ENCODE measurements around the gene TMBIM4.

TMBIM4 gene

GRCh38 chr12:66137937-66138336 is 31.9 kb downstream of the TMBIM4 start:
- DNase-seq: no peak

DNA sequence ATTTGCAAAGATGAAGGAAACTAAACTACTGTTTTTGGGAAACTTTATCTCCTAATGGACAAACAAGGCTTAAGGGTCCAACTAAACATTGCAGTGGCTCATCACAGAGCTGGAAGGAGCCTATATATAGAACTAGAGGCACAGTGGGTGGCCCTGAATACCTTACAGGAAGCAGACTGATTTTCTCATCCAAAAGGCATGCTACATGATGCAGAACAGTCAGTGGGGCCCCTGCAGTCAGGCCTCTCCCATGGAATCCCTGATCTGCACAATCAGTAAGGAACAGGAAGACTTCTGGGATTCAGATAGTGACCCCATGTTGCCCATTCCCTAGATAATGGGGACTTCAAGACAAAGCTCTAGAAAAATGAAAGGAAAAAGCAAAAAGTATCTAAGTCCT is 37.4 kb downstream of the TMBIM4 start:
- DNase-seq: no peak

GRCh38 chr12:66131067-66131688 is 38.6 kb downstream of the TMBIM4 start:
- no peak for DNase-seq

DNA sequence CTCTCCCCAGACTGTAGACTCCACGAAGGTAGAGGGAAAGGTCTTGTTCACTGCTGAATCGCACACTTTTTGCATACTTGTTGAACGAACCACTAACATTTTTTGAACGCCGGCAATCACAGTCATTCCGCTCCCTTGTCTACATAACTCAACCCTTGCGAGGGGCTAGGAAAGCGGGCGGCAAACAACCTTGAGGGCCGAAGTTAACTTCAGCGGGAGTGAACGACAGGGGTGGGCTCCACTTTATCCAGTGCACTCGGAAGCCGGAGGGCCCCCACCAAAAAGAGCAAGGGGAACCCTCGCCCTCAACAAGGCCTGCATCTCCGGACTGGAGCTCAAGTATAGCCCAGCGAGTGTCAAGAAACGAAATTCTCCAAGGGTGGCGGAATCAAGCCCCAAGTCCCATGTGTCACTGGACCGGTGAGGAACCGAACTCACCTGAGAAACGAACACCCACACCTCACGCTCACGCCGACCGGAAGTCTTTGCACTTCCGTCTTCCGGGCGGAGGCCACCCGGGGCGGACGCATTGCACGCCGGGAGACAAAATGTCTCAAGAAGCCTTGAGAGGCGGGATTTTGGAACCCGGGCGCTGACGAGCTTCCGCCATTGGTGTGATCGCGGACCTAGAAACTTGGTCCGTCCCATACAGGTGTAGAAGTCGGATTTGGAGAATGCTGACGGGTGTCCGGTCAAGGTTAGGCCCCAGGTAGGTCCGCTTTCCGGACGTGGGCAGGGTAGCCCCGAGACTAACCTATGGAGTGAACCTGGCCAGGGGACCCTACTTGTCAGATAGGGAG is 39.3 kb downstream of the TMBIM4 start, which contains the start of gene LLPH:
Gene LLPH (minus strand): TSS at position 484 of the 800 bp plus-strand sequence. CDS start 1,644 bp downstream, outside the sequence.
- peak; percentile 82 for DNase-seq

DNA sequence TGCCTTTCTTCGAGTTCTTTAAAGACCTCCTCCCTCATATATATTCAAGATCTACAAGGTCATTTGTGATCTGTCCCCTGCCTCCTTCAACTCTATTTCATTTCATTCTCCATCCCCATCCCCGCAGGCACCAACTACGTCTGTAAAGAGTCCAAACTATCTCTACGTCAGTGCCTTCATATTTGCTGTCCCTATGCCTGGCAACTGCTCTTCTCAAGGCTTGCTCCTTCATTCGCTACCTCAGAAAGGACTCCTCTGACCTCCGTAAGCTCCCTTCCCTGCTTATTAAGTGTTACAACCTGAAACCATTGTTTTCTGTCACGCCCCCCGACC is 39.9 kb downstream of the TMBIM4 start:
- DNase-seq: no peak

- DNase-seq: no peak
Measured at GRCh38 chr12:66127650-66128049, 42.1 kb downstream of the TMBIM4 start.

DNA sequence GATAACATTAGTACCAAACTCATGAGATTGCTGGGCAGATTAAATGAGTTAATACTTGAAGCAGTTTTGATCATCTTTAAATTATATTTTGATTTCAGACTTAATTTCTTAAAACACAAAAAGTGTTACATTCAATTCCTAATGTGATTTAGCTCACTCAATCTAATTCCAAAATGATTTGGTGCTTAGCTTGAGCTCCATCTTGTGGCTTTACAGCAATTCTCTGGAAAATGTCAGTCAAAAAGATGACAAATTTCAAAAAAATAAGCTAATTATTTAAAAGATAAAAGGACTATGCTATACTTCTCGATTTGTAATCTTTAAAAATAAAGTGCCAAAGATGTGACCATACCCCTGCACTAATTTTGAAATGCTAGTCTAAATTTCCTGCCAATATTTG is 49.3 kb downstream of the TMBIM4 start:
- no peak for DNase-seq

DNA sequence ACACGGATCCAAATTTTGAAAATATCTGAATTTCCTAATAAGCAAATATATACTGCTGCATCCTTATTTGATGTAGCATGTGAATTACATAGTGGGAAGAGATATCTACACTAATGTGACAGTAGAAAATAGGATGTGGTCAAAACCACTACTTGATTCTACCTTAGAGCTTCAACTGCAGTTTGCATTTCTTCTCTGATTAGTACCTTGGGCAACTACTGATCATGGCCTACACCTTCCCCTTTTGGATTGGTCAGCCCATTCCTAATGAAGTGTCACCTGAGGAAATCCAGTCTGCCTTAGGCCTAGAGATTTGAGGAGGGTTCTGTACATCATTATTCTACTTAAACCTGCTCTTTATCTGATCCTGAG is 49.9 kb downstream of the TMBIM4 start:
- no peak for DNase-seq

GRCh38 chr12:66119229-66119869 is 50.4 kb downstream of the TMBIM4 start:
- DNase-seq: no peak

DNA sequence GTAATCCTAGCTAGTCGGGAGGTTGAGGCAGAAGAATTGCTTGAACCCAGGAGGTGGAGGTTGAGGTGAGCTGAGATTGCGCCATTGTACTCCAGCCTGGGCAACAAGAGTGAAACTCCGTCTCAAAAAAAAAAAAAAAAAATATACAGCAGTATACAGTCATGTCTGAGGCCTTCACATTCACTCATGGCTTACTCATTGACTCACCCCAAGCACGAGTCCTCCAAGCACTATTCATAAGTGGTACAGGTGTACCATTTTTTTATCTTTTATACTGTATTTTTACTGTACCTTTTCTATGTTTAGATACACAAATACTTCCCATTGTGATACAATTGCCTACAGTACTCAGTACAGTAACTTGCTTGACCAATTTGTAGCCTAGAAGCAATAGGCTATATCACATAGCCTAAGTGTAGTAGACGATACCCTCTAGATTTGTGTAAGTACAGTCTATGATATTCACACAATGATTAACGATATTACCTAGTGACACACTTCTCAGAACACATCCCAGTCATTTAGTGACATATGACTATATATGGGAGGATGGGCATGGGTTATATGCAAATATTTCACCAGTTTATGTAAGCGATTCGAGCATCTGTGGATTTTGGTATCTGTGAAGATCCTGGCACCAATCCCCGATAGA is 51.4 kb downstream of the TMBIM4 start:
- no peak for DNase-seq

DNA sequence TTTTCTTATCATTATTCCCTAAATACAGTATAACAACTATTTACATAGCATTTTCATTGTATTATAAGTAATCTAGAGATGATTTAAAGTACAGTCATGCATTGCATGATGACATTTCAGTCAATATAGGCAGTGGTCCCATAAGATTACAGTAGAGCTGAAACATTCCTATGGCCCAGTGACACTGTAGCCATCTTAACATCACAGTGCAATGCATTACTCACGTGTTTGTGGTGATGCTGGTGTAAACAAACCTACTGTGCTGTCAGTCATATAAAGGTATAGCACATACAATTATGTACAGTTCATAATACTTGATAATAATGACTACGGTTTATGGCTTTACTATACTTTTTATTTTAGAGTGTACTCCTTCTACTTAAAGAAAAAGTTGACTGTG is 52.6 kb downstream of the TMBIM4 start:
- no peak for DNase-seq

GRCh38 chr12:66115071-66115600 is 54.7 kb downstream of the TMBIM4 start:
- DNase-seq: no peak

DNA sequence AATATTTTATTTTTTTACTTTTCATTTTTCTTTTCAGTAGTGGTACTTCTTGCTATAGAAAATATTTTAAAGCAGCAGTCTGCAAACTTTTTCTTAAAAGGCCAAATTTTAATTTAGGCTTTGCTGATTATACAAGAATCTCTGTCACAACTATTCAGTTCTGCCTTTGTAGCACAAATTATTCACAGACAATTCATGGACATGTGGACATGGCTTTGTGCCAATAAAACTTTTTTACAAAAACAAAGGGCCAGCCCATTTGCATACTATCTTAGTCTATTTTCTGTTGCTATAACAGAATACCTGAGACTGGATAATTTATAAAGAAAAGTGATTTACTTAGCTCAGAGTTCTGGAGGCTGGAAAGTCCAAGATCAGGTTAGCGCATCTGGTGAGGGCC is 56.3 kb downstream of the TMBIM4 start:
- DNase-seq: no peak

- no peak for DNase-seq
Measured at GRCh38 chr12:66111605-66112004, 58.2 kb downstream of the TMBIM4 start.

DNA sequence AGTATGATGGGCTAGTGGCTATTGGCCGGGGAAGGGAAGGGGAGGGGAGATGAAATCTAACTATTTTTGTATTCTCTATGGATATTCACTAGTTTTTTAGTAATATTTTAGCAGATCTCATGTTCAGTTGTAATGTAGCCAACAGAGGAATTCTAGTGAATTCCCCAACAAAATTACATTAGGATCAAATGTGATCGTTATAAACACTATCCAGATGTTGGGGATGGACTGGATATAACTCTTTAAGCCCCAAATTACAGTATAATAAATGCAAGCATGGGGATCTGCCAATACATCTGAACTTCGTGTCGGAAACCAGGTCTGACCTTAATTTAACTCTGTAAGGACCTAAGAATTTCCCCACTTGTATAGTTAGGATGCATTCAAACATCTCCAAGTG is 60.7 kb downstream of the TMBIM4 start:
- no peak for DNase-seq

DNA sequence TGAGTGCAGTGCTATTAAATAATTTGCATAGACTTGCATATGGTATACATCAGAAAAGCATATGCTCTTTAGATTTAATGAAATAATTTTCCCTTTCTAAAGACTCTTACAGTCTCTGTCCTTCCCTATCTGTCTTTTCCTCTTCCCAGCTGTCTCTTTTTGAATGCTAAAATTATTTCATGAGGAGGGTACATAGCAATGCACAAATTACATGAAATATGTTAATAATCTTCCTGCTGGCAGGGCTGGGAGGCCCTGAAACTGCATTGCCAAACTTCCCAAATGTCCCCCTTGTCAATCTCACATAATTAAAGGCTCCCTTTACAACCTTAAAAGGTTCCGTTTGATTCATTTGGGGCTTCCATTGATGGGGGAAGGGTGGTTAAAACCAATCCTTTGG is 61.4 kb downstream of the TMBIM4 start:
- DNase-seq: no peak

DNA sequence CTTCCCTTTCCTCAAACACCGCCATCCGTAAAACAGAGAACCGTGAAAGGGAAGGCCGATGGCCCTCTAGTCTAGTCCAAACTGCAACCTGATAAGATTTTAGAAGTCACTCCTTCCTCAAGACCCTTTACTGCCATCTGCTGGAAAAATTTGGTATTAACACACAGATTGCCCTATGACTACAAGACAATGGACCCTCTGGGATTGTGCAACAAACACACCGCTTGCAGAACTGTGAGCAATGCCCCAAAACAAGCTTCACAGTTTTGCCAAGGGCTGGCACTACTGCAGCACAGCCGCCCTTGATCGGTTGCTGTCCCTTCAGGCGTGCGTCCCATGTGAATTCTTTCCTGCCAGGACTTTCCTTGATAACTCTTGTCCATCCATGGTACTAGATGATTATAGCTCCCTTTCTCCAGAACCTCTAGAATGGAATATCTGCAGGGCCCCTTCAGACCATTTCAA is 62.3 kb downstream of the TMBIM4 start:
- DNase-seq: no peak

DNA sequence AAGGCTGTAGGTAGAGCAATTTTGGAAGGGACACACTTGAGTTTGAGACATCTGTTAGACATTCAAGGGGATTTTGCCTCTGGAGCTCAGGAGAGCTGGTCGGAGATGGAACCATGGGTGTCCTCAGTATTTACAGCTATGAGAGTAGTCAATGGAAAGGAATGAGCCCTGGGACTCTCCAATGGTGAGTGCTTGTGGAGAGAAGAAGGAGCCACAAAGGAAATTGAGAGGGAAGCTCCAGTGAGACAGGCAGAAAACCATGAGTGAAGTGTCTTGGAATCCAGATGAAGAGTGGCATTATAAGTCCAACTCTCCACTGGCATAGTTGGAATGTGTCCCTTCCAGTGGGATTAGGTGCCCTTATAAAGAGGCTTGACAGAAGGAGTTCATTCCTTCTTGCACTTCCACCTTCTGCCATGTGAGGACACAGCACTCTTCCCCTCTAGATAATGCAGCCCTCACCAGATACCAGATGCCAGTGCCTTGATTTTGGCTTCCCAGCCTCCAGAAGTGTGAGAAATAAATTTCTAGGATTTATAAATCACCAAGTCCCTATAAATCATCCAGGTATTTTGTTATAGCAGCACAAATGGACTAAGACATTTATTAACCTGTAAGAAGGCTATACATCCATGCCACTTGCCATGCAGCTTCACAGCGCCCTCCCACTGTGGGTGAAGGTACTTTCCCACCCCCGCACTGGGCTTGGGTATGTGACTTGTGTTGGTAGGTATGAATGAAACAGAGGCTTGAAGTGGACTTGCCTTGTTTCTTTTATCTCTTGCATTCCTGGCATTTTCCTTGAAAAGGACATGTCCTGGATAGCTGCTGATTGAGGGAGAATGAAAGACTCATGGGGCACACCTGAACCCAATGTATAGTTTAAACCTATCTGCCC is 66.5 kb downstream of the TMBIM4 start:
- no peak for DNase-seq

DNA sequence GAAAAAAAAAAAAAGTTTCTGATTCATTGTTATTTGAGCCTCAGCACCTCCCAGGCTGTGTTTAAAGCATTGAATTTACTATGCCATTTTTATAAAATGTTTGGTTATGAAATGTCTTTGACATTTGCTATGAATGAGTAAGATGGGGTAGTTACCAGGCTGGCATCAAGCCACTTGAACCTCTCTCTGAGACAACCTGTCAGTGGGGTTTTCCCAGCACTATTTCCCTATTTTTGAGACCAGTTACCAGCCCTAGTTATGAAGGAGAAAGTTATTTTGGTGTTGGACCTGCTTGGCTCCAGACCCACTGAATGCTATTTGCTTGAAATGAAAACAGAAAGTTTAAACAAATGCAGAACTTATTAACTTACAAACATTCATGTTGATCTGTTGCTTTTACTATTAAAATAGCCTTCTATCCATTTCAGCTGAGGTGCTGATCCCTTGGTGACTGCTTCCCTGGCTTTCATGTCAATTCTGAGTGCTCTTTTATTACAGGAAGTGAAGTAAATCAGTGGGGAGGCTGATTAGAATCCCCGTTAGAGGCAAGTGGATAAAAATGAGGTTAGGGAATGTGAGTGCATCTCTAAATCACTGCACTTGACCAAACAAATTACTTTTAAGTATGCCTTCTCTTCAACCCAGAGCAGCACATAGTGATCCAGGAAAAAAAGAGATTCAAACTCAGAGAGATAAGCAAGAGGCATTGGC is 77.1 kb downstream of the TMBIM4 start:
- no peak for DNase-seq

DNA sequence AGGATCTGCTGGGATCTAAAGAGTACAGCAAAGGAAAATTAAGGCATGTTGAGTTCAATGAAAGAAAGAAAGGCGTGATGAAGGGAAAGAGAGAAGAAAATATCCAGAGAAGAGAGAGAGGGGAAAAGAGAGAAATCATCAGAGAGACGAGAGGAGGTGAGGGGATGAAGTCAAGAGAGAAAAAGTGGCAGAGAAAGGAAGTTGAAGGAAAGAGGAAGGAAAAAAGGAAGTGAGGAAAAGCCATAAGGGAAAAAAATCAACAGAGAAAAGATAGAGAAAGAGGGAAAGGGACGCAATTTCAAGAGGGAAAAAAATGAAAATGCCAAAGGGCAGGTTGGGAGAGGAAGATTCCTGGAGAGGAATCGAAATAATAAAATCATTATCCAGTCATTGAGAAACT is 79.6 kb downstream of the TMBIM4 start:
- DNase-seq: no peak

DNA sequence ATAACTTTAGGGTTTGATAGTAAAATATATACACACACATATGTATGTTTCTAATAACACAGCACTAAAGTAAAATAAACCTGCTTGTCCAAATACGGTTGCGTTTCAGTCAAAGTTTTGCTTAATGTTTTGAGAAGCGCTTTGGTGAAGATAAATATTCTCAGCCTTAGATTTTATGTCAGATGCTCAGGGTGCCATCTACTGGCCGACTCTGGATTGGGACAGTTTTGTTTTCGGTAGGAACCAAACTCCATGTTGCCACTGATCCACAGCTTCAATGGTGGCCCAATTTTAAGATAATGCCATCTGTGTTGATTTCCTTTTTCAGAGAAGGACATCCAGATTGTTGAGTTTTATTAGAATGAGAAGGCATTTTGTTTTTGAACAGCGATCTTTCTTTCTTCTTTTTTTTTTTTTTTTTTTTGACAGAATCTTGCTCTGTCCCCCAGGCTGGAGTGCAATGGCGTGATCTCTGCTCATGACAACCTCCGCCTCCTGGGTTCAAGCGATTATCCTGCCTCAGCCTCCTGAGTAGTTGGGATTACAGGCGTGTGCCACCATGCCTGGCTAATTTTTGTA is 82.3 kb downstream of the TMBIM4 start:
- DNase-seq: no peak
